Bronchial epithelial cell (primary cell): ENCODE results near the gene SUPT20HL2. TPM values are rescaled to one million over a fixed set of nuclear protein-coding genes. Genes with fewer than 3 reads are reported as not detected.

Source experiments
- DNase-seq: peaks from one replicate; pipeline ENCODE4 v3.0.0-alpha.2; 2010; ENCODE audit warnings: low read depth
- FAIRE-seq: peaks from 2 replicates; lab custom pipeline; 2011; peaks lifted over from hg19 to GRCh38; lab: Jason Lieb, UNC
- H3K27me3 ChIP-seq: 2 replicates; pipeline ENCODE4 v1.5.1; 2011; ENCODE audit warnings: low read length; ENCODE audit not compliant: control insufficient read depth, insufficient read depth
- H3K36me3 ChIP-seq: 2 replicates; pipeline ENCODE4 v1.5.1; 2011; ENCODE audit warnings: low read length; ENCODE audit not compliant: control insufficient read depth, insufficient read depth
- H3K4me3 ChIP-seq: 2 replicates; pipeline ENCODE4 v1.5.1; 2011; ENCODE audit warnings: mild to moderate bottlenecking, low read depth, low read length, control low read depth
- CTCF ChIP-seq: IDR thresholded peaks from 2 replicates; pipeline ENCODE4 v1.5.1; 2011; ENCODE audit warnings: mild to moderate bottlenecking, moderate library complexity, low read length, control low read depth, inconsistent platforms; ENCODE audit not compliant: insufficient read depth, severe bottlenecking
- total RNA-seq: library from RNA; depleted of rRNA; stranded (reverse); fragments of >200 nt; gene quantifications from 2 replicates; pipeline ENCODE4 v1.2.1, GENCODE V29; 2014

The SUPT20HL2 gene
- total RNA-seq, 1 donor from 2014 or later = not detected

- DNase-seq (no peak), FAIRE-seq (no peak)
- no peaks in the 10 kb centered on the region for H3K36me3 ChIP-seq
- no peak for TF ChIP-seq CTCF
- no peak overlapping the region for H3K4me3 ChIP-seq
- H3K27me3 ChIP-seq = no peaks in the 10 kb centered on the region
Observed at GRCh38 chrX:24301806-24302205, 12.1 kb downstream of the SUPT20HL2 start.

GRCh38 chrX:24301060-24301459 lies 12.8 kb downstream of the SUPT20HL2 start:
- Histone ChIP-seq H3K4me3 (no peak overlapping the region), H3K27me3 (no peaks in the 10 kb centered on the region), H3K36me3 (no peaks in the 10 kb centered on the region)
- DNase-seq (peak; percentile 52), FAIRE-seq (no peak)
- no peak for TF ChIP-seq CTCF

GRCh38 chrX:24298191-24298590 lies 15.7 kb downstream of the SUPT20HL2 start:
- Histone ChIP-seq H3K27me3 (no peaks in the 10 kb centered on the region), H3K36me3 (no peaks in the 10 kb centered on the region), H3K4me3 (no peak overlapping the region)
- no peak for DNase-seq
- no peak for TF ChIP-seq CTCF
- no peak for FAIRE-seq

GRCh38 chrX:24294619-24295018 lies 19.2 kb downstream of the SUPT20HL2 start:
- DNase-seq (no peak), FAIRE-seq (no peak)
- no peaks in the 10 kb centered on the region for H3K27me3 ChIP-seq
- TF ChIP-seq CTCF = peak; percentile 19
- H3K36me3 ChIP-seq = no peaks in the 10 kb centered on the region
- H3K4me3 ChIP-seq = no peak overlapping the region

- Histone ChIP-seq H3K36me3 (no peaks in the 10 kb centered on the region), H3K27me3 (no peaks in the 10 kb centered on the region), H3K4me3 (no peak overlapping the region)
- no peak for TF ChIP-seq CTCF
- FAIRE-seq (no peak), DNase-seq (no peak)
Observed at GRCh38 chrX:24293412-24293811, 20.5 kb downstream of the SUPT20HL2 start.

GRCh38 chrX:24292353-24292752 lies 21.5 kb downstream of the SUPT20HL2 start:
- no peak for DNase-seq
- Histone ChIP-seq H3K4me3 (no peak overlapping the region), H3K36me3 (no peaks in the 10 kb centered on the region), H3K27me3 (no peaks in the 10 kb centered on the region)
- FAIRE-seq = no peak
- no peak for TF ChIP-seq CTCF
